ENCODE measurements around the gene TSPAN4. TPM values are rescaled to one million over a fixed set of nuclear protein-coding genes. Genes with fewer than 3 reads are reported as not detected.

Gene TSPAN4
- total RNA-seq, 1 donor from 2014 or later, result 16.9 TPM

- H3K36me3 Mint-ChIP-seq (ENCODE audit: low read depth), result no peaks in the 10 kb centered on the region
- no peak overlapping the region for H3K27ac Mint-ChIP-seq
- intact Hi-C loops (cut with micrococcal nuclease), result no loop called here
- H3K9me3 Mint-ChIP-seq, result no peaks in the 10 kb centered on the region
- DNase-seq (ENCODE audit: low spot score), result no peak
- H3K4me1 Mint-ChIP-seq (ENCODE audit: low read depth), result no peaks in the 10 kb centered on the region
- no peak overlapping the region for H3K4me3 Mint-ChIP-seq (ENCODE audit: low read depth)
- H3K27me3 Mint-ChIP-seq (ENCODE audit: low read depth), result no peaks in the 10 kb centered on the region
Observed at GRCh38 chr11:858762-859339, 16.2 kb downstream of the TSPAN4 start.

- Mint-ChIP-seq H3K36me3 (ENCODE audit: low read depth) (no peaks in the 10 kb centered on the region), H3K27ac (no peak overlapping the region), H3K4me1 (ENCODE audit: low read depth) (no peaks in the 10 kb centered on the region), H3K9me3 (no peaks in the 10 kb centered on the region), H3K27me3 (ENCODE audit: low read depth) (no peaks in the 10 kb centered on the region), H3K4me3 (ENCODE audit: low read depth) (no peak overlapping the region)
- no peak for DNase-seq (ENCODE audit: low spot score)
- intact Hi-C loops (cut with micrococcal nuclease), result no loop called here
Observed at GRCh38 chr11:859394-860131, 16.9 kb downstream of the TSPAN4 start.

DNA sequence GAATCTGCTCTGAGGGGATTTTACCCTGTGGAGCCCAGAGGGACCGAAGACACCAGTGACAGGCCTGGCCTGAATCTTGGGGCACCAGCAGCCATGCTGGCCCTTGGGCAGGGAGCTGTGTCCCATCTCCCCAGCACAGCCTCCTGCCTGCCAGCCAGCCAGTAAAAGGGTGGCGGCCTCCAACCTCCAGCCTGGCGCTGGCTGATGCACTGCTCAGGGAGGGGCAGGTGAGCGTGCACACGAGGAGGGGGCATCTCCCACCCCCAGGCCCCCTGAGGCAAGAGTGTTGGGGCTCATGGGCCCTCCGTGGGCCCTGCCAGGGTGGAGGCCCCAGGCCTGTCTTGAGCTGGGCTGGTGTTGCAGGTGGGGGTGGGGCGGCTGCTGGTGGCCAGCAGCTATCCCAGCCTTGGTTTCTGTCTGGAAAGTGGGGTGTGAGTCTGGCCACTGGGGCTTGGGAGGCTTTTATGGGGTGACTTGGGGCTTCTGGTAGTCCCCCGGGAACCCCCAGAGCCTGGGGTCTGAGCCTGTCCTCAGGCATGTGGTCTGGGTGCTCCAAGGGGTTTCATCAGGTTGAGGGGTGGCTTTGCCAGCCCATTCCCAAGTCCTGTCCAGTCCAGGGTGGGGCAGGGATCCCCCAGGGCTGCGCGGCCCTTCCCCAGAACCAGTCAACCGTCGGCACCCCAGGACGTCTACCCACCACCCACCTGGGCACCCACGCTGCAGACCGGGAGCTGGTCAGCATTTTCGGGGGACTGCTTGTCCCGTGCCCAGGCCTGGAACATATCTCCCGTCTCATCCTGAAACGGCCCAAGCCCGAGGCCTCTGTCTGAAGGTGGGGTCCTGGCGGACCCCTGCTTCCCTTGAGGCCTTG lies 17.8 kb downstream of the TSPAN4 start:
- intact Hi-C loops (cut with micrococcal nuclease), result no loop called here
- Mint-ChIP-seq H3K4me1 (ENCODE audit: low read depth) (no peaks in the 10 kb centered on the region), H3K9me3 (no peaks in the 10 kb centered on the region), H3K36me3 (ENCODE audit: low read depth) (no peaks in the 10 kb centered on the region), H3K4me3 (ENCODE audit: low read depth) (no peak overlapping the region), H3K27me3 (ENCODE audit: low read depth) (no peaks in the 10 kb centered on the region), H3K27ac (no peak overlapping the region)
- DNase-seq (ENCODE audit: low spot score), result no peak

GRCh38 chr11:861105-861479 lies 18.4 kb downstream of the TSPAN4 start:
- DNase-seq (ENCODE audit: low spot score), result no peak
- H3K27me3 Mint-ChIP-seq (ENCODE audit: low read depth), result no peaks in the 10 kb centered on the region
- H3K27ac Mint-ChIP-seq, result no peak overlapping the region
- no peaks in the 10 kb centered on the region for H3K4me1 Mint-ChIP-seq (ENCODE audit: low read depth)
- H3K4me3 Mint-ChIP-seq (ENCODE audit: low read depth), result no peak overlapping the region
- intact Hi-C loops (cut with micrococcal nuclease), result no loop called here
- H3K36me3 Mint-ChIP-seq (ENCODE audit: low read depth), result no peaks in the 10 kb centered on the region
- no peaks in the 10 kb centered on the region for H3K9me3 Mint-ChIP-seq

DNA sequence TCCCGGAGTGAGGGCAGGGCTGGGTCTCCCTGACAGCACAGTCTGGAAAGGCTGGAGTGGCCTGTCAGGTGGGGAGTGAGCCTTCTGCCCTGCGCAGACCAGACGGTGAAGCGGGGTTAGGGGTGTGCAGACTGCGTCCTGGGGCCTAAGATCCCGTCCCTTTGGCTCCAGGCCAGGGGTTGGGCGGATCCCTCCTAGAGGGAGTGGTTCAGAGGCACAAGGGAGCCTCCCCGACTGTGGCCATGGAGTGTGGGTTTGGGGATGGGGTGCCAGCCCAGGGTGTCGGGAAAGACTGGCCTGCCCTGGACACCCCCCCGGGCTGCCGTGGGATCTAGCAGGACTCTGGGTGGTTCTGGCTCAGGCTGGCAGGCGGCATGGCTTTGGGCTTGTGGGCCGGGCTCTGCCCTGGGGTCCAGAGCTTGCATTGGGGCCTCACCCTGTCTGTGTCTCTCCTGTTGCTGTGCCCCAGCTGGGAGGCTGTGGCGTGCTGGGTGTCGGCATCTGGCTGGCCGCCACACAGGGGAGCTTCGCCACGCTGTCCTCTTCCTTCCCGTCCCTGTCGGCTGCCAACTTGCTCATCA lies 19.5 kb downstream of the TSPAN4 start:
- Mint-ChIP-seq H3K27me3 (ENCODE audit: low read depth) (no peaks in the 10 kb centered on the region), H3K36me3 (ENCODE audit: low read depth) (no peaks in the 10 kb centered on the region), H3K4me1 (ENCODE audit: low read depth) (no peaks in the 10 kb centered on the region), H3K9me3 (no peaks in the 10 kb centered on the region), H3K27ac (no peak overlapping the region), H3K4me3 (ENCODE audit: low read depth) (no peak overlapping the region)
- DNase-seq (ENCODE audit: low spot score), result no peak
- intact Hi-C loops (cut with micrococcal nuclease), result no loop called here

DNA sequence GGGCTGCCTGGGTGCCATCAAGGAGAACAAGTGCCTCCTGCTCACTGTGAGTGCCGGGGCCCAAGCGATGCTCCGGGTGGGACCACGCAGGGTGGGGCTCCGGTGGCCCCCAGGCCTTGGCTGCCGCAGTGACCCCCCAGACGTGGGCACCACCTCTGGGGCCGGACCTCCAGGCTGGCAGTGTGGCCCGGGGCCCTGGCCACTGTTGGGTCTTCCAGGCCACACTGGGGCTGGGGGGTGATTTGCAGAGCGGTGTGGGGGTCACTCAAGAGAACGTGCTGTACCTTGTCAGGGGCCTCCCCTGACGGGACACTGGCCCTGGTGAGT lies 20.0 kb downstream of the TSPAN4 start:
- no peak overlapping the region for H3K4me3 Mint-ChIP-seq (ENCODE audit: low read depth)
- no peak for DNase-seq (ENCODE audit: low spot score)
- H3K27ac Mint-ChIP-seq, result no peak overlapping the region
- no peaks in the 10 kb centered on the region for H3K27me3 Mint-ChIP-seq (ENCODE audit: low read depth)
- H3K4me1 Mint-ChIP-seq (ENCODE audit: low read depth), result no peaks in the 10 kb centered on the region
- no peaks in the 10 kb centered on the region for H3K9me3 Mint-ChIP-seq
- intact Hi-C loops (cut with micrococcal nuclease), result no loop called here
- no peaks in the 10 kb centered on the region for H3K36me3 Mint-ChIP-seq (ENCODE audit: low read depth)

DNA sequence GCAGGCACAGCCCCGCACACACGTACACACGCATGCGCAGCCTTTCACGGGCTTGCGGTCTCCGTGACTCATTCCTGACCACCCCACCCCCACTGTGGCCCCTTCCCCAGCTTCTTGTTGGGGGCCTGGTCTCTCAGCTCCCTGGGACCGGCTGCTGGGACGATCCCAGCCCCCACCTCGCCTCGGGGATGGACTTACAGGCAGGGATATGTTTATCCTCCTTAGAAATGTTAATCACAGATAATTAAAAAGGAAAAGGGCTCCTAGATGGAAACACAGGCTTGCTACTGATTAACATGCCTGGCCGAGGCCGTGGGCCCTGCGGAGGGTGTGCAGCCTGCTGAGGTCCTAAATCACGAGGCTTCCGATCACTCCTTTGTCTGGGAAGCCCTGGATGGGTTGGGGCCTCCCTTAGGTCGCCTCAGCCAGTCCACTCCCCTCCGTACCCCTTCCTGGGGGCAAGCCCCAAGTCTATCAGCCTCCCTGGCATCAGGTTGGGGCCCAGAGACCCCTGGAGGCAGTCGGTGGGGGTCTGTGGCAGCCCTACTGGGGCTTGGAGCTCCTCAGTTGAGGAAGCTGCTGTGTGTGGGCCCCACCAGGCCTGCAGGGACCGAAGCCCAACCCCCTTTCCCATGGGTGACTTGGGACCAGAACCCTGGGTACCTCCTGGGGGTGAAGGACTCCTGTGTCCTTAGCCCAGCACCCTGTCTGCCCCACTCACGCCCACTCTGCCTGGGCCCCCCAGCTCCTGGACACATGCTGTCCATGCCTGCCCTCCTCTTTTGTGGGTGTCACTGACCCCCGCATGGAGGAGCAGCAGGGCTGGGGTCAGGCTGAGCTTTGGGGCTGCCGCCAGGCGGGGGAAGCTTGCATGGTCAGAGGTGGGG lies 20.6 kb downstream of the TSPAN4 start:
- H3K4me1 Mint-ChIP-seq (ENCODE audit: low read depth), result no peaks in the 10 kb centered on the region
- H3K9me3 Mint-ChIP-seq, result no peaks in the 10 kb centered on the region
- intact Hi-C loops (cut with micrococcal nuclease), result no loop called here
- no peaks in the 10 kb centered on the region for H3K36me3 Mint-ChIP-seq (ENCODE audit: low read depth)
- H3K27ac Mint-ChIP-seq, result no peak overlapping the region
- H3K4me3 Mint-ChIP-seq (ENCODE audit: low read depth), result no peak overlapping the region
- no peak for DNase-seq (ENCODE audit: low spot score)
- no peaks in the 10 kb centered on the region for H3K27me3 Mint-ChIP-seq (ENCODE audit: low read depth)

GRCh38 chr11:863910-864827 lies 21.5 kb downstream of the TSPAN4 start:
- Mint-ChIP-seq H3K27me3 (ENCODE audit: low read depth) (no peaks in the 10 kb centered on the region), H3K27ac (no peak overlapping the region), H3K4me1 (ENCODE audit: low read depth) (no peaks in the 10 kb centered on the region), H3K36me3 (ENCODE audit: low read depth) (no peaks in the 10 kb centered on the region), H3K9me3 (no peaks in the 10 kb centered on the region), H3K4me3 (ENCODE audit: low read depth) (no peak overlapping the region)
- intact Hi-C loops (cut with micrococcal nuclease), result no loop called here
- DNase-seq (ENCODE audit: low spot score), result no peak

GRCh38 chr11:864898-865297 lies 22.2 kb downstream of the TSPAN4 start:
- no peak overlapping the region for H3K27ac Mint-ChIP-seq
- H3K36me3 Mint-ChIP-seq (ENCODE audit: low read depth), result no peaks in the 10 kb centered on the region
- no peaks in the 10 kb centered on the region for H3K4me1 Mint-ChIP-seq (ENCODE audit: low read depth)
- no peaks in the 10 kb centered on the region for H3K27me3 Mint-ChIP-seq (ENCODE audit: low read depth)
- intact Hi-C loops (cut with micrococcal nuclease), result no loop called here
- DNase-seq (ENCODE audit: low spot score), result no peak
- H3K9me3 Mint-ChIP-seq, result no peaks in the 10 kb centered on the region
- H3K4me3 Mint-ChIP-seq (ENCODE audit: low read depth), result no peak overlapping the region

DNA sequence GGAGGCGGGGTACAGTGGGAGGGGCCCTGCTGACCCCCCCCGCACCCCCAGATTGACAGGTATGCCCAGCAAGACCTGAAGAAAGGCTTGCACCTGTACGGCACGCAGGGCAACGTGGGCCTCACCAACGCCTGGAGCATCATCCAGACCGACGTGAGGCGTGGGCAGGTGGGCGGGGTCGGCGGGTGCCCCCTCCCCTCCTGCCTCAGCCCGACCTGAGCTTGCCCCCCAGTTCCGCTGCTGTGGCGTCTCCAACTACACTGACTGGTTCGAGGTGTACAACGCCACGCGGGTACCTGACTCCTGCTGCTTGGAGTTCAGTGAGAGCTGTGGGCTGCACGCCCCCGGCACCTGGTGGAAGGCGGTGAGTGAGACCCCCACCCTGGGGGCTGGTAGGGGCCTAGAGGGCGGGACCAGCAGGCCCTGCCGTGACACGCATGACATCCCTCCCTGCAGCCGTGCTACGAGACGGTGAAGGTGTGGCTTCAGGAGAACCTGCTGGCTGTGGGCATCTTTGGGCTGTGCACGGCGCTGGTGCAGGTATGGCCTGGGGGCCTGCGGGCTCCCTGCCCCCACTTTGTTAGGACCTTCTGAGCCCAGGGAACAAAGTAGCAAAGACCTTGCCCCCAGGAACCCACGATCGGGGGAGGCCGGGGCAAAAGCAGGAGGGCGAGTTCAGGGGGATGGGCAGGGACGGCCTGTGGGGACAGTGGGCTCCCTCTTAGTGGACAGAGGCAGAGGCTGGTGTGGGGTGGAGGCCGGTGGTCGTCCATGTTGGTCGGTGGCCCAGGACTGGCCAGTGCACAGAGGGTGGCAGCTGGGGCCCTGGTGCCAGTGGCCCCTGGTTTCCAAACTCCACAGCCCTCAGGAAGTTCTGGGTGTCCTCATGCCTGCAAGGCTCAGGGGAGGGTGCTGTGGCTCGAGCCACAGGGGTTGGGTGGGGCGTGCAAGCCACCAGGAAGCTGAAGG lies 23.1 kb downstream of the TSPAN4 start:
- H3K27ac Mint-ChIP-seq, result no peak overlapping the region
- intact Hi-C loops (cut with micrococcal nuclease), result no loop called here
- no peaks in the 10 kb centered on the region for H3K36me3 Mint-ChIP-seq (ENCODE audit: low read depth)
- DNase-seq (ENCODE audit: low spot score), result no peak
- H3K9me3 Mint-ChIP-seq, result no peaks in the 10 kb centered on the region
- no peak overlapping the region for H3K4me3 Mint-ChIP-seq (ENCODE audit: low read depth)
- no peaks in the 10 kb centered on the region for H3K27me3 Mint-ChIP-seq (ENCODE audit: low read depth)
- H3K4me1 Mint-ChIP-seq (ENCODE audit: low read depth), result no peaks in the 10 kb centered on the region

DNA sequence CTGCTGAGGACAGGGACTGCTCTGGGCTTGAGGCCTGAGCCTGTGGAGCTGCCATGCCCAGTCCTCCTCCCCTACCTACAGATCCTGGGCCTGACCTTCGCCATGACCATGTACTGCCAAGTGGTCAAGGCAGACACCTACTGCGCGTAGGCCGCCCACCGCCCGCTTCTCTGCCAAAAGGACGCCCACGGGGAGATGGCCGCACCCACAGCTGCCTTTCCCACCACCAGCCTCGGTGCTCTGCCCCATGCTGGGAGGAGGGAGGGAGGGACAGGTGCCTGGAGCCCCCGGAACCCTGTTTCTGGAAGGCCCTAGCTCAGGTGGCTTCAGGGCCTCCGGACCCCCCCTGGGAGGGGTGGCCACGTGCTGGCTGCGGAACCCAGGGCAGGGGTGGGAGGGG lies 23.8 kb downstream of the TSPAN4 start:
- DNase-seq (ENCODE audit: low spot score), result no peak
- H3K4me3 Mint-ChIP-seq (ENCODE audit: low read depth), result no peak overlapping the region
- H3K36me3 Mint-ChIP-seq (ENCODE audit: low read depth), result no peaks in the 10 kb centered on the region
- intact Hi-C loops (cut with micrococcal nuclease), result no loop called here
- no peaks in the 10 kb centered on the region for H3K27me3 Mint-ChIP-seq (ENCODE audit: low read depth)
- no peak overlapping the region for H3K27ac Mint-ChIP-seq
- H3K4me1 Mint-ChIP-seq (ENCODE audit: low read depth), result no peaks in the 10 kb centered on the region
- no peaks in the 10 kb centered on the region for H3K9me3 Mint-ChIP-seq

Measured in activated T-helper 2 cell treated with anti-CD3 and anti-CD28 coated beads, Interferon-gamma antibody, Interleukin-2, Interleukin-4, amounts not matched to agents 10 μg/mL and 5 μg/mL and 100 μg/mL, durations not matched to agents 14 hours and 24 hours and 36 hours (primary cell).